ENCODE measurements around the gene PID1.

DNA sequence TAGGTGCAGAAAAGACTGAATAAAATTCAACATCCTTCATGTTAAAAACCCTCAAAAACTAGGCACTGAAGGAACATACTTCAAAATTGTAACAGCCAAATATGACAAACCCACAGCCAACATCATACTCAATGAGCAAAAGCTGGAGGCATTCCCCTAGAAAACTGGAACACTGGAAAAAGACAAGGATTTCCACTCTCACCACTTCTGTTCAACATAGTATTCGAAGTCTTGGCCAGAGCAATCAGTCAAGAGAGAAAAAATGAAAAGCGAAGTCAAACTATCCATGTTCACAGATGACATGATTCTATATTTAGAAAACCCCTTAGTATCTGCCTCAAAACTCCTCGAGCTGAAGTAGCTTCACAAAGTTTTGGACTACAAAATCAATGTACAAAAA lies 282.3 kb downstream of the PID1 start:
- TF ChIP-seq, protein P1, sequence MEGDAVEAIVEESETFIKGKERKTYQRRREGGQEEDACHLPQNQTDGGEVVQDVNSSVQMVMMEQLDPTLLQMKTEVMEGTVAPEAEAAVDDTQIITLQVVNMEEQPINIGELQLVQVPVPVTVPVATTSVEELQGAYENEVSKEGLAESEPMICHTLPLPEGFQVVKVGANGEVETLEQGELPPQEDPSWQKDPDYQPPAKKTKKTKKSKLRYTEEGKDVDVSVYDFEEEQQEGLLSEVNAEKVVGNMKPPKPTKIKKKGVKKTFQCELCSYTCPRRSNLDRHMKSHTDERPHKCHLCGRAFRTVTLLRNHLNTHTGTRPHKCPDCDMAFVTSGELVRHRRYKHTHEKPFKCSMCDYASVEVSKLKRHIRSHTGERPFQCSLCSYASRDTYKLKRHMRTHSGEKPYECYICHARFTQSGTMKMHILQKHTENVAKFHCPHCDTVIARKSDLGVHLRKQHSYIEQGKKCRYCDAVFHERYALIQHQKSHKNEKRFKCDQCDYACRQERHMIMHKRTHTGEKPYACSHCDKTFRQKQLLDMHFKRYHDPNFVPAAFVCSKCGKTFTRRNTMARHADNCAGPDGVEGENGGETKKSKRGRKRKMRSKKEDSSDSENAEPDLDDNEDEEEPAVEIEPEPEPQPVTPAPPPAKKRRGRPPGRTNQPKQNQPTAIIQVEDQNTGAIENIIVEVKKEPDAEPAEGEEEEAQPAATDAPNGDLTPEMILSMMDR (IDR thresholded peaks at IDR 0.05), result no peak
- TF ChIP-seq, protein P2, sequence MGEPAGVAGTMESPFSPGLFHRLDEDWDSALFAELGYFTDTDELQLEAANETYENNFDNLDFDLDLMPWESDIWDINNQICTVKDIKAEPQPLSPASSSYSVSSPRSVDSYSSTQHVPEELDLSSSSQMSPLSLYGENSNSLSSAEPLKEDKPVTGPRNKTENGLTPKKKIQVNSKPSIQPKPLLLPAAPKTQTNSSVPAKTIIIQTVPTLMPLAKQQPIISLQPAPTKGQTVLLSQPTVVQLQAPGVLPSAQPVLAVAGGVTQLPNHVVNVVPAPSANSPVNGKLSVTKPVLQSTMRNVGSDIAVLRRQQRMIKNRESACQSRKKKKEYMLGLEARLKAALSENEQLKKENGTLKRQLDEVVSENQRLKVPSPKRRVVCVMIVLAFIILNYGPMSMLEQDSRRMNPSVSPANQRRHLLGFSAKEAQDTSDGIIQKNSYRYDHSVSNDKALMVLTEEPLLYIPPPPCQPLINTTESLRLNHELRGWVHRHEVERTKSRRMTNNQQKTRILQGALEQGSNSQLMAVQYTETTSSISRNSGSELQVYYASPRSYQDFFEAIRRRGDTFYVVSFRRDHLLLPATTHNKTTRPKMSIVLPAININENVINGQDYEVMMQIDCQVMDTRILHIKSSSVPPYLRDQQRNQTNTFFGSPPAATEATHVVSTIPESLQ (CRISPR knock-in tag; IDR thresholded peaks at IDR 0.05), result no peak
- TF ChIP-seq, protein P3, sequence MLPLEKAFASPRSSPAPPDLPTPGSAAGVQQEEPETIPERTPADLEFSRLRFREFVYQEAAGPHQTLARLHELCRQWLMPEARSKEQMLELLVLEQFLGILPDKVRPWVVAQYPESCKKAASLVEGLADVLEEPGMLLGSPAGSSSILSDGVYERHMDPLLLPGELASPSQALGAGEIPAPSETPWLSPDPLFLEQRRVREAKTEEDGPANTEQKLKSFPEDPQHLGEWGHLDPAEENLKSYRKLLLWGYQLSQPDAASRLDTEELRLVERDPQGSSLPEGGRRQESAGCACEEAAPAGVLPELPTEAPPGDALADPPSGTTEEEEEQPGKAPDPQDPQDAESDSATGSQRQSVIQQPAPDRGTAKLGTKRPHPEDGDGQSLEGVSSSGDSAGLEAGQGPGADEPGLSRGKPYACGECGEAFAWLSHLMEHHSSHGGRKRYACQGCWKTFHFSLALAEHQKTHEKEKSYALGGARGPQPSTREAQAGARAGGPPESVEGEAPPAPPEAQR (CRISPR knock-in tag; IDR thresholded peaks at IDR 0.05), result no peak
- TF ChIP-seq, protein P4, sequence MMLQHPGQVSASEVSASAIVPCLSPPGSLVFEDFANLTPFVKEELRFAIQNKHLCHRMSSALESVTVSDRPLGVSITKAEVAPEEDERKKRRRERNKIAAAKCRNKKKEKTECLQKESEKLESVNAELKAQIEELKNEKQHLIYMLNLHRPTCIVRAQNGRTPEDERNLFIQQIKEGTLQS (CRISPR knock-in tag; conservative IDR thresholded peaks at IDR 0.05), result no peak
- TF ChIP-seq SP1 (CRISPR knock-in tag; conservative IDR thresholded peaks at IDR 0.05), result no peak
- TF ChIP-seq PRRX2 (CRISPR knock-in tag; IDR thresholded peaks at IDR 0.05), result no peak
- TF ChIP-seq NR1H2 (CRISPR knock-in tag; IDR thresholded peaks at IDR 0.05), result no peak
- no peak for TF ChIP-seq KAT7 (CRISPR knock-in tag; IDR thresholded peaks at IDR 0.05; ENCODE audit: borderline replicate concordance)
